Endothelial cell of umbilical vein (primary cell): ENCODE measurements around the gene METTL24. TPM values are rescaled to one million over a fixed set of nuclear protein-coding genes. Genes with fewer than 3 reads are reported as not detected.

ENCODE experiments used
- BruUV-seq: library from RNA; stranded (reverse); fragments of 400-500 nt; replicated peaks from 2 replicates; lab custom pipeline; 2021; lab: Mats Ljungman, UMichigan
- CTCF ChIA-PET: fragments of 300-600, 350-600 bp; sonication (Branson Sonifier 250); formaldehyde crosslinking; loops from one replicate; lab custom pipeline; 2021; ENCODE audit warnings: antibody characterized with exemption, inconsistent platforms; lab: Charles Lee
- POLR2A ChIA-PET: fragments of 300-600, 350-600 bp; sonication (Branson Sonifier 250); formaldehyde crosslinking; loops from one replicate; lab custom pipeline; 2021; ENCODE audit warnings: antibody characterized with exemption, inconsistent platforms; lab: Charles Lee
- DNase-seq: peaks from one replicate; pipeline ENCODE4 v3.0.0-alpha.2; 2011; ENCODE audit warnings: low read depth, low spot score
- FAIRE-seq: peaks from 2 replicates; lab custom pipeline; 2011; peaks lifted over from hg19 to GRCh38; lab: Jason Lieb, UNC
- H2AFZ ChIP-seq: 2 replicates; pipeline ENCODE4 v1.6.0; 2012; ENCODE audit warnings: low read depth, low read length, control low read depth, inconsistent platforms
- H3K27ac ChIP-seq: 2 replicates; pipeline ENCODE4 v1.5.1; 2011; ENCODE audit warnings: low read depth, mild to moderate bottlenecking, control low read depth, low read length, moderate library complexity; ENCODE audit not compliant: insufficient read depth
- H3K27me3 ChIP-seq, 2 experiments: 2 replicates each; pipeline versions ENCODE4 v1.6.0 to v1.6.1; 2011; ENCODE audit warnings: low read length in 2 of 2, mixed read lengths in 1 of 2; ENCODE audit not compliant: control insufficient read depth in 2 of 2, insufficient read depth in 2 of 2
- H3K36me3 ChIP-seq, 2 experiments: 2 replicates in 1 of 2; 3 replicates in 1 of 2; pipeline ENCODE4 v1.5.1; 2011; ENCODE audit warnings: low read length in 2 of 2, mild to moderate bottlenecking in 1 of 2, moderate library complexity in 1 of 2; ENCODE audit not compliant: control insufficient read depth in 2 of 2, insufficient read depth in 2 of 2; ENCODE audit errors: extremely low read depth in 1 of 2
- H3K4me1 ChIP-seq: 3 replicates; pipeline ENCODE4 v1.5.1; 2011; ENCODE audit warnings: mild to moderate bottlenecking, low read length; ENCODE audit not compliant: control insufficient read depth, insufficient read depth; ENCODE audit errors: extremely low read depth
- H3K4me2 ChIP-seq: 2 replicates; pipeline ENCODE4 v1.6.1; 2011; ENCODE audit warnings: low read length, control low read depth, mixed read lengths; ENCODE audit not compliant: insufficient read depth
- H3K4me3 ChIP-seq, 3 experiments: fragments of 200-600 bp in 1 of 3; sonication (generic), shearing (Covaris generic) in 1 of 3; replicated peaks in 1 of 3; 2 replicates each; pipeline ENCODE4 v1.5.1; 2011 to 2016; ENCODE audit warnings: control low read depth in 3 of 3, low read length in 3 of 3, mild to moderate bottlenecking in 2 of 3, inconsistent platforms in 1 of 3, low read depth in 1 of 3, moderate library complexity in 1 of 3; ENCODE audit not compliant: insufficient read depth in 1 of 3
- H3K79me2 ChIP-seq: 2 replicates; pipeline ENCODE4 v1.6.0; 2012; ENCODE audit warnings: low read length, inconsistent platforms; ENCODE audit not compliant: control insufficient read depth, insufficient read depth
- H3K9ac ChIP-seq: replicated peaks from 2 replicates; pipeline ENCODE3; 2011; ENCODE audit warnings: low read length, control low read depth; ENCODE audit not compliant: insufficient read depth; ENCODE audit errors: extremely low read depth
- H3K9me1 ChIP-seq: replicated peaks from 3 replicates; pipeline ENCODE4 v1.6.0; 2011; ENCODE audit warnings: mild to moderate bottlenecking, low read length; ENCODE audit not compliant: control insufficient read depth, insufficient read depth; ENCODE audit errors: extremely low read depth
- H3K9me3 ChIP-seq: replicated peaks from 2 replicates; pipeline ENCODE4 v1.5.1; 2012; ENCODE audit warnings: low read length, inconsistent platforms; ENCODE audit not compliant: control insufficient read depth, insufficient read depth
- H4K20me1 ChIP-seq: replicated peaks from 2 replicates; pipeline ENCODE3; 2011; ENCODE audit warnings: mild to moderate bottlenecking, low read length; ENCODE audit not compliant: control insufficient read depth, insufficient read depth; ENCODE audit errors: extremely low read depth
- CTCF ChIP-seq, 2 donors: IDR thresholded peaks; 1 replicate in 1 of 2; 2 replicates in 1 of 2; pipeline ENCODE4 v1.5.1; 2011; ENCODE audit warnings: low read length in 2 of 2, mild to moderate bottlenecking in 2 of 2, moderate library complexity in 2 of 2, control low read depth in 1 of 2, inconsistent platforms in 1 of 2, low read depth in 1 of 2; ENCODE audit not compliant: insufficient read depth in 1 of 2; ENCODE audit errors: extremely low read depth in 1 of 2
- FOS ChIP-seq: IDR thresholded peaks from 2 replicates; pipeline ENCODE4 v1.6.1; 2011; ENCODE audit warnings: mild to moderate bottlenecking, low read length, moderate library complexity, borderline replicate concordance; ENCODE audit not compliant: insufficient read depth
- GATA2 ChIP-seq: IDR thresholded peaks from 2 replicates; pipeline ENCODE4 v1.7.0; 2011; ENCODE audit warnings: low read depth, mild to moderate bottlenecking, moderate library complexity, mixed read lengths, low read length; ENCODE audit not compliant: insufficient read length, insufficient read depth
- JUN ChIP-seq: IDR thresholded peaks from 2 replicates; pipeline ENCODE4 v1.6.1; 2011; ENCODE audit warnings: borderline replicate concordance, low read depth; ENCODE audit not compliant: insufficient read length, insufficient read depth
- MAX ChIP-seq: IDR thresholded peaks from 2 replicates; pipeline ENCODE4 v1.6.1; 2011; ENCODE audit not compliant: insufficient read depth, insufficient read length
- MYC ChIP-seq: IDR thresholded peaks from one replicate; pipeline ENCODE4 v1.6.1; 2011; ENCODE audit warnings: mild to moderate bottlenecking, low read depth, low read length
- POLR2A ChIP-seq: IDR thresholded peaks from 2 replicates; pipeline ENCODE4 v1.6.1; 2012; ENCODE audit warnings: low read depth, mild to moderate bottlenecking, control low read depth, low read length
- POLR2AphosphoS5 ChIP-seq: IDR thresholded peaks from 2 replicates; pipeline ENCODE4 v1.6.1; 2012; ENCODE audit warnings: low read depth, mild to moderate bottlenecking, control low read depth, low read length, moderate library complexity; ENCODE audit not compliant: insufficient read depth
- dilution Hi-C: fragments of 300-500 bp; cut with MboI; formaldehyde crosslinking; loops from one replicate; pipeline ENCODE4 v1.15.0; 2019; ENCODE audit warnings: low sequenced_read_pairs; ENCODE audit not compliant: extremely low pct_ligation_motif_present
- intact Hi-C: fragments of 100-400 bp; cut with micrococcal nuclease; formaldehyde crosslinking; loops from one replicate; pipeline ENCODE4 v1.10.0; 2022
- polyA plus RNA-seq, 4 experiments: library from polyadenylated mRNA; depleted of rRNA in 3 of 4; stranded (reverse) in 3 of 4; unstranded in 1 of 4; fragments of >200 nt; gene quantifications; 2 replicates each; pipeline versions ENCODE4 v1.2.1 to v1.2.3, GENCODE V29; 2011 to 2012; ENCODE audit warnings: missing spikeins in 1 of 4
- total RNA-seq: library from RNA; stranded (reverse); gene quantifications from 2 replicates; pipeline ENCODE4 v1.2.3, GENCODE V29; 2021

METTL24 gene
- total and polyA plus RNA-seq, 2 donors (not counting 3 experiments of a cell fraction or from before 2014, with no cell fraction given) = not detected

- no TSS peak for BruUV-seq
- CTCF ChIA-PET = no interaction called here
- POLR2A ChIA-PET = no interaction called here
- Histone ChIP-seq H3K9me1 (no peaks in the 10 kb centered on the region), H3K36me3 (no peaks in the 10 kb centered on the region), H3K4me2 (no peak overlapping the region), H2AFZ (no peak overlapping the region), H4K20me1 (no peaks in the 10 kb centered on the region), H3K27me3 (peaks cover 4 to 5% of the 10 kb centered on the region in 2 experiments), H3K79me2 (no peaks in the 10 kb centered on the region), H3K9ac (no peak overlapping the region), H3K4me3 (no peak overlapping the region), H3K9me3 (no peaks in the 10 kb centered on the region), H3K4me1 (no peaks in the 10 kb centered on the region), H3K27ac (no peak overlapping the region)
- FAIRE-seq (no peak), DNase-seq (no peak)
- dilution Hi-C loops = no loop called here
- TF ChIP-seq MYC (no peak), POLR2AphosphoS5 (no peak), CTCF (IDR thresholded peaks at IDR 0.05; ENCODE audit: extremely low read depth in 1 of 2, insufficient read depth in 1 of 2, low read depth in 1 of 2, low read length in 2 of 2) (no peak), GATA2 (no peak), MAX (no peak), POLR2A (no peak), JUN (no peak), FOS (no peak)
- intact Hi-C loops = no loop called here
These were observed 42.8 kb downstream of the METTL24 start for GRCh38 chr6:110315207-110315868.
